HS-27A (cell line): ENCODE data around the gene MTMR3.

Source experiments
- DNase-seq: peaks from one replicate; pipeline ENCODE4 v3.0.0-alpha.2; 2012; ENCODE audit warnings: low read depth, missing footprints

Gene MTMR3

GRCh38 chr22:30002861-30003486 is 120.0 kb downstream of the MTMR3 start:
- no peak for DNase-seq

DNA sequence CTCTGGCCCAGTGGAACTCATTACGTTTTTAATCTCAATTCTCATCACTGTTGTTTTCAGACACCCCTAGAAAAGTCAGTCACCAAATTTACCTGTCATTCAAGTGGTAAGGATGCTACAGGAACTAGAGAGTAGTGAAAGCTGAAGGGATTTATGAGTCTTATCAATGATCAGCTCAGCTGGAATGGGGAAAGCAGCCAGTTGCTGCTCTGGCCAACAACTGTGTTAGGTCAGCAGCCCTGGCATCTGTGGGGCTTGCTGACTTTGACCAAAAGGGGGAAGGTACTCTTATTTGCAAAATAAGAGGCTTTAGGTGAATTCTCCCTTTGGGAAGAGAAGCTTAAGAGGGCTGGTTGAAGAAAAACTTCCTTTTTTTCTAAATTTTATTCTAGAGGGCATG is 121.1 kb downstream of the MTMR3 start:
- DNase-seq = no peak

GRCh38 chr22:30004694-30005093 is 121.7 kb downstream of the MTMR3 start:
- DNase-seq = no peak

DNA sequence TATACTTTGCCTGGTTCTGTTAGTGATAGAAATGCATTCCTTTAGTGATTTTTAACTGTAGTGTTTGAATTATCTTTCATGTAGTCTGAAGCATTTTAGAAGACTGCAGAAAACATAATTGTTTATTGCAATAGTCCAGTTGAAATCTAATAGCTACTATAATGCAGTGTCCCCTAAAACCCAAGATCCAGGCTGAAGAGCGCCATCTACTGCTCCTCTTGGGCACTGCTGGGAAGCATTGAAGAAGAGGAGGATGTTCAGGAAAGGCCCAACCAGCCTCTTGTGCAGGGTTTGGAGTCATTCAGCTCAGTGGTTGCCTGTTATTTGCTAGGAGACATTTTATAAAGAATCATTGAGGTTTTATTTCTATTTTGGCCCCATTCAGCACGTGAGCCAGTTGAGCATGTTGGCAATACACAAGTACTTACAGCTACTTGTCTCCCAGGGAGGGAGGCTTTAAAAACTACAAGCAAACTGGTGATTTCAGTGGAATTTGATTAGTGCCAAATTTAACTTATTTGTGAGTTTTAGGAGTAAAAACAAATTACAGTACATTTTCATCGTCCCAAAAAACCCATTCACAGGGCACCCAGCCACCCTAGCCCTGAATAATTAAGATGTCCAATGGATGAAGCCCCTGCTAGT is 122.4 kb downstream of the MTMR3 start:
- DNase-seq = peak; percentile 35

DNA sequence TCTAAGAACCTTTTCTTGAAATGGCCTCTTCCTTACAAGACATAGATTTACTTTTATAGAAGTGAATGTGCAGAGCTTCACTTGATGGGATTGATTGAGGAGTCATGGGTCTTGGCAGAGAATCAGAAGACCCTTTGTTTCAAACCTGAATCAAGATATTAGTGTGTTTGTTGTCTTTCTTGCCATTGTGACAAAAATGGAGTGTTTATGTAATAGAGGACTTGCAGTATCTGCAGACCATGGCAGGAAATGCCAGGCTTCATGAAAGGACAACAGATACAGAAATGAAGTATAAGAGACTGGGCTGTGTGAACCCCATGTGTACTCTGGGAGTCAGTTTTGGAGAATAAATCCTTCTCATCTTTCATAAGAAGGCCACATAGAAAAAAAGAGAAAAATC is 124.4 kb downstream of the MTMR3 start:
- DNase-seq = no peak

GRCh38 chr22:30008401-30008800 is 125.4 kb downstream of the MTMR3 start:
- no peak for DNase-seq

GRCh38 chr22:30009478-30009877 is 126.5 kb downstream of the MTMR3 start:
- DNase-seq = no peak

GRCh38 chr22:30010789-30011405 is 127.9 kb downstream of the MTMR3 start:
- no peak for DNase-seq

GRCh38 chr22:30013201-30013600 is 130.2 kb downstream of the MTMR3 start:
- no peak for DNase-seq

- DNase-seq = no peak
Observed at GRCh38 chr22:30014244-30014643, 131.3 kb downstream of the MTMR3 start.

- DNase-seq = no peak
Observed at GRCh38 chr22:30015229-30015797, 132.3 kb downstream of the MTMR3 start.

DNA sequence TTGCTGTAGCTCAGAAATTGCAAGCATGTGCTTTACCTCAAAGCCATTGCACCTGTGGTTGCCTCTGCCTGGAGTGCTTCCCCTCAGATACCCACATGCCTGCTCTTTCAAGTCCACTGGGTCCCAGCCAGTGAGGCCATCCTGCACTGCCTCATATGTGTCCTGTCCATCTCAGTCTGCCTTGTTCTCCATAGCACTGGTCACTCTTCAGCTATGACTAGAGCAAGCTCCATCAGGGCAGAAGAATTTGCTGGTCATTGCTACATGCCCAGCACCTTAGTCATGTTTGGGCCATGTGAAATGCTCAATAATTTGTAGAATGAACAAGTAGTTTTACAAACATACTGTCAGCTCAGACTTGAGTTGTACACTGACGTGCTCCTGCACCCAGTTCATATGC is 132.9 kb downstream of the MTMR3 start:
- peak; percentile 55 for DNase-seq

GRCh38 chr22:30016596-30016995 is 133.6 kb downstream of the MTMR3 start:
- no peak for DNase-seq

DNA sequence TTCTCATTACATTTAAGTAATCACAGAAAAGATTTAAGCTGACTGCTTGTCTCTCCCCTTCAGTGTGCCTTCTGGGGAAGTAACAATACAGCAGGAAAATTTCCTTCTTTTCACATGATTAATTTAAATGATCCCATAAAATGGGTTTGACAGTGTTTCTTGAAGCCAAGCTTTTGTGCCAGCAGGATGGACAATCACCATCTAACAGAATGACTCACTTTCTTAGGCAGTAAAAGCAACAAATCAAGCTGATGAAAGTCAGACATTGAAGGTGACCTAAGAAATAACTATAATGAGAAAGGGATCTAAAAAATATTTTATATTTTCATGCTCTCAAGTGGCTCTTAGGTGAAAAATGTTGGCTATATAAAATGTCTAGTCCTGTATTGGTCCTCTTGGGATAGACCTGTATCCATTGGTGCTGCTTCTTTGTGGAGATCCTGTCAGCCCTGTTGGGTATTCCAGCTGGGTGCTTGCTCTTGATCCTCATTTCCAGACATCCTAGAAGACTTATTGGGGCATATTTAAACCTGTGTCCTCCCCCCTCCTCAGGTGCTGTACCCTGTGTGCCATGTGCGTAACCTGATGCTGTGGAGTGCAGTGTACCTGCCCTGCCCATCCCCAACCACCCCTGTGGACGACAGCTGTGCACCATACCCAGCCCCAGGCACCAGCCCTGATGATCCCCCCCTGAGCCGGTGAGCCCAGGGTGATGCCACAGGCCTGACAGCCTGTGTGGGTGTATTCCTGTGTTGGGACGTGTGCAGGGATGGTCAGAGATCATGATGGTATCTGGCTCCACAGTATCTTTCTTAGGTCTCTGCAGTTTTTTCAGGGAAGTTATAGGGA is 134.6 kb downstream of the MTMR3 start:
- no peak for DNase-seq

GRCh38 chr22:30020511-30020910 is 137.5 kb downstream of the MTMR3 start:
- no peak for DNase-seq

DNA sequence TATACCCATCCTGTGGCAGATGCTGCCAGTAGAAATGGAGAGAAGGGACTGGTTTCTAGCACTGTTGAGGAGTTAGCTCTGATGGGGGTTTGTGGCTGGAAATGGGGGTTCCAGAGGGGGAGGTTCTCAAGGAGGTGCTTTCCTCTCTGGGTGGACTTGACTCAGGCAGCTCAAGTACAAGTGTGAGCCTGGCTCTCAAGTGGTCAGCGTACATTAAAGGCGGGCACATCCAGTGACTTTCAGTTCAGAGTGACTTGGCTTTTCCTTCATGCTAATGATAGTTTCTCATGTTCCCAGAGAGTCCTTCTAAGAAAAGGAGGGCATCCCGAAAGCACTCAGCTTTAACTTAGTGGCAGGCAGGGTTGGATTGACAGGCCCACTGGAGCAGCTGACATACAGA is 138.4 kb downstream of the MTMR3 start:
- DNase-seq = no peak

GRCh38 chr22:30021881-30022619 is 139.1 kb downstream of the MTMR3 start:
- DNase-seq = no peak

- DNase-seq = no peak
Observed at GRCh38 chr22:30023099-30023660, 140.2 kb downstream of the MTMR3 start.

- no peak for DNase-seq
Observed at GRCh38 chr22:30024231-30024630, 141.3 kb downstream of the MTMR3 start.

DNA sequence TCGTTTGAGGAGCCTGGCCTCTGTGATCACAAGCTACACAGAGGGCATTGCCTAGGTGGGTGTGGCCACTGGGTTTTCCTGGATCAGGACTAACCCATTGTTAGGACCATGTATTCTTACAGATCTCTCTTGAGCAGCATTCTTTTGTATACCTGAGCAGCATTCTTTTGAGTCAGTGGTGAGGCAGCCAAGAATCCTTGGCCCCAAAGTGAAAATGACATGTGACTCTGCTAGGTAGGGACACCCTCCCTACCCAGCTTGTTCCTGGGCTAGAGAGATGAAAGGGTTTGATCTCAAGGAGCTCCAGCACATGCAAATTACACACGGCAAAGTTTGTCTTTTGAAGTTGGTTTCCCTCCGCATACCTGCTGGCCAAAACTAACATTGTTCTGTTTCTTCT is 142.2 kb downstream of the MTMR3 start:
- no peak for DNase-seq

DNA sequence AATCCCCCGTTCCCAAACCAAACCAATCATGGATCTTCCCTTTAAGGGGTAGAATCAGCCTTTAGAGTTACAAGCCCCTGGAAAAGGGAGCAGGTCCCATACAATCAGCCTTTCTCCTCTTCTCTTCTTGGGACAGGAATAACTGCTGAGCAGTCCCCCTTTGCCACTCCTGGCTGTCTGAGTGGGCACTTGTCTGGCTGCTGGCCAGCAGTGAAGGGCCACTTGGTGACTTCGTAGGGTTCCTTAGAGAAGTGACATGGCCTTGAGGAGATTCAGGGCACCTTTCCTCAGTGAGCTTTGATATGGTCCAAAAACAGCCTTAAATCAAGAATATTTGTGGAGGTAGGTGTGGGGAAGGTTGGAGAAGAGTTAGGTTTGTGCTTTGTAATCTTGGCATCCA is 143.8 kb downstream of the MTMR3 start:
- DNase-seq = no peak
